Skin of body (tissue), 2 donors: ENCODE data around the gene SETDB1. TPM values are rescaled to one million over a fixed set of nuclear protein-coding genes. Genes with fewer than 3 reads are reported as not detected.
A peak's percentile ranks its signal among the peaks of the same experiment; 100 is the strongest.

Experiments
- DNase-seq: peaks from one replicate; lab custom pipeline; 2025; lab: John Stamatoyannopoulos, UW
- total RNA-seq: library from RNA; depleted of rRNA; stranded (reverse); fragments of >200 nt; gene quantifications from one replicate; pipeline ENCODE4 v1.2.3, GENCODE V29; 2014

SETDB1 gene
- total RNA-seq, 1 donor from 2014 or later: 36.5 TPM

- DNase-seq: peak; percentile 60
Measured at GRCh38 chr1:150974580-150975478, 48.7 kb downstream of the SETDB1 start, which contains the start of gene CERS2. Gene CERS2, minus strand, starts transcription at chr1:150974835. Its CDS starts 5,745 bp downstream, at chr1:150969090.

DNA sequence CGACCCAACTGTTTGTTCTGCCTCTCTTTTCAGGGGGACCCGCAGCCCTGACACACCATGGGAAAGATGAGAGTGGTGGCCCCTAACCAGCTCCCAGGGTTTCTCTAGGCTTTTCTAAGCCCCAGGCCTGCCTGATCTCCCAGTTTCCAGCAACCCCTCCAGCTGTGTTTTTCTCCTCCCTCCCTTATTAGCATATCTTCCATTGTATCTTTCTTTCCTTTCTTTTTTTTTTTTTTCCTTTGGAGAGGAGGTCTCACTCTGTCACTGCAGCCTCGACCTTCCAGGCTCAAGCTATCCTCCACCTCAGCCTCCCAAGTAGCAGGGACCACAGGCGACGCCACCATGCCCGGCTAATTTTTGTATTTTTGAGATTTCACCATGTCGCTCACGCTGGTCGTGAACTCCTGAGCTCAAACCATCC lies 50.2 kb downstream of the SETDB1 start:
- DNase-seq: no peak

DNA sequence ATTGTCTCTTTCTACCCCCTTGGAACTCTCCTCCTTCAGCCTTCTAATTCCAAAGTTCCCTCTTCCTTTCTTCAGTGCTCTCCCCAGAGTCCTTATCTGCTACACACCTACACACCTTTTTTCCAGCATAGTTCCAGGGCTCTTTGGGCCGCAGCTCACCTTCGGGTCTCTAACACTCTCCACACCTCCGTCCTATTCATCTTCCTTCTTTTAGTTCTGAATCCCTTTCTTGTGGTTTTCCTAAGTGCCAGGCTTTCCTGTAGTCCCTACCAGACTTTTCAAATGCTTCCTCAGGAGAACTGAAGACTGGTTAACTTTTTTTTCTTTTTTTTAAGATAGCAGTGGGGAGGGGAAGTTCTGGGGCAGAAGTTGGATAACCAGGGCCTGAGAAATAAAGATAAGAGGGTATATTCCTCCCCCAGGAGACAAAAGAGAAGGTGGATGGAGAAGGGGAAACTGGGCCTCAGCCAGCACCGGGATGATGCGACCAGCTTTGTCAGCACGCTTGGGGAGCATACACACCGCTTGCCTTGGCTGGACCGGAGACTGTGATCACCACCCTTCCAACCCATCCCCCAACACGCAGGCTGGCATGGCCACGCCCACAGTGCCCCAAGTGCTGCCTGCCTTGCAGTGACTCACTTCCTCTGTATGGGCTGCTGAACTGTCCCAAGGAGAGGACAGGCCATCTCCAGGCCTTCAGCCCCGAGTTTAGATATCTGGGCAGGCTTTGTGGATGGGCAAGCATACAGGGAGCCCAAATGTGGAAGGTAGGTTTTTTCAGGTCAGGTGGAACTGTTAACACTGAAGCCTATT lies 50.9 kb downstream of the SETDB1 start:
- no peak for DNase-seq

DNA sequence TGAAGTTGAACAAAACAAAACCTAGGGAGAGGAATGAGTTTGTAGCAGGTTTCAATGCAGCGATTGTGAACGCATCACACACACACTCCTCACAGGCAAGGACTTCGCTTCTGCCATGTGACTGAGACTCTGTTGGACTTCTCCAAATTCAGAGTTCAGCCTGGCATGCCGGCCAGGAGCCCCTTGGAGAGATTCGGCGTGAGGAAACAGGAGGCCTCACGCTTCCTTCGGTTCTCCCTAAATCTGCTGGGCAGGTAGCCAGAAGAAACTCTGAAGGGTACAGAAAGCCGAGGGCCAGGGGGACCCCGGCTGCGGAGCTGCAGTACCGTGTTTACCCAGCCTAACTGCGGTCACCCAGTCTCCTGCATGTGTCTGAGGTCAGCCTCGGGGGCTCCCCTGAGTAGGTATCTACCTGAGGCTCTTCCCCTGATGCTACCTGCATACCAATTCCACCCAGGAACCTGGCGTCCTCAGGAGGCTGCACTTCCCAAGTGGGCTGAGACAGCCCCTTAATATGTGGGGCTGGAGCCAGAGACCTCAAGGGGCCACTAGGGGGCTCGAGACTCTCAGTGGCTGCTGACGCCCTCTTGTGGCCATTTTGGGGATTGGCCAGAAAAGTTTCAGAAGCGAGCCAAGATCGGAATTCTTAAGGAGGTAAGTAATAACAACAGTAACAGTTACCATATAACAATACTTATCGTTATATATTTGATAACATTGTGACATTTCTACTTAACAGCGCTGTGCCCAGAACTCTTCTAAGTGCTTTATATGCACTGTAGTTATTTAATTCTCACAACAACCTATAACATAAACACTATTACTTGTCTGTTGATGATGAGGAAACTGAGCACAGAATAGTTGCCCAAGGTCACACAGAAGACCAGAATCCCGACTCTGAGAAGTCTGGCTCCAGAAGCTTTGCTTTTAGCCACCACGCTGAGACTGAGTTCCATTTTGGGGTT lies 53.2 kb downstream of the SETDB1 start:
- peak; percentile 78 for DNase-seq

GRCh38 chr1:150981177-150981804 lies 55.1 kb downstream of the SETDB1 start:
- DNase-seq: no peak

DNA sequence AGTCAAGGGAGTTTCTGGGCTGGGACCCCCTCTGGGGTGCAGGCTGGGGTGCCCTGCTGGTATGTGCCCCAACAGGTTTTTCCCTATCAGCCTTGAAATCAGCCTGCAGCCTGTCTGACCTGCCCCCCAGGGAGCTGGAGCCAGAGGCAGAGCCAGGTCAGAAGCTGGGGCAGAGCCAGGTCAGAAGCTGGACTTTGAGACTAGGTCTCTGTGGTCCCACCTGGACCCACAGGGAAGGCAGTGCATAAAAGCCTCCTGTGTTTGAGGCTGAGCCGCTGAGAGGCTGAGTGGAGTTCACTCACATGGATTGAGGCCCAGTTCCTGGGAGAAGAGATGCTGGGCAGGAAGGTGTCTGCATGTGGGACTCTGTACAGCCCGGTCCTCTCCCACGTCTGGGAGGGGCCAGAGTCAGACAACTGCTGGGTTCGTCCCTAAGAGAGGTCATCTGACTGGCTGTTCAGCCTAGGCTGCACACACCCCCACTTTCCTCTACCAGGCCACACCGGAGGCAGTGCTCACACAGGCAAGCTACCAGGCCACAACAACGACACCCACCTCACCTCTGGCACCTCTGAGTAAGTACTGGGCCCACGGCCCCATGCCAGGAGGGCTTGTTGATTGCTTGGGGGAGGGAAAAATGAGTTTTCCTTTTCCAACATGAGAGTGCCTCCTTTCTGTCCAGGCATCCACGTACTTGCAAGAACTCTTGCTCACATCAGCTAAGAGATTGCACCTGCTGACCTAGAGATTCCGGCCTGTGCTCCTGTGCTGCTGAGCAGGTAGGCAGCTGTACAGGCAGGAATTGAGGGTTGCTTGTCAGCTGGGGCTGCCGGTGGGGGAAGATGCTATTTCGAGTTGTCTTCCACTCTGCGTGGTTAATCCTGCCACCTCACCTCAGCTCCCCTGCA lies 55.9 kb downstream of the SETDB1 start, which contains the start of gene ANXA9:
ANXA9 (plus strand) TSS at position 488 of the 908 bp plus-strand sequence. CDS start 814 bp downstream, outside the sequence.
- no peak for DNase-seq

GRCh38 chr1:150985179-150985825 lies 59.1 kb downstream of the SETDB1 start:
- DNase-seq: no peak

- DNase-seq: no peak
Measured at GRCh38 chr1:150987924-150988323, 61.8 kb downstream of the SETDB1 start.

GRCh38 chr1:150992626-150993025 lies 66.5 kb downstream of the SETDB1 start:
- no peak for DNase-seq

GRCh38 chr1:150994248-150994647 lies 68.1 kb downstream of the SETDB1 start:
- no peak for DNase-seq

DNA sequence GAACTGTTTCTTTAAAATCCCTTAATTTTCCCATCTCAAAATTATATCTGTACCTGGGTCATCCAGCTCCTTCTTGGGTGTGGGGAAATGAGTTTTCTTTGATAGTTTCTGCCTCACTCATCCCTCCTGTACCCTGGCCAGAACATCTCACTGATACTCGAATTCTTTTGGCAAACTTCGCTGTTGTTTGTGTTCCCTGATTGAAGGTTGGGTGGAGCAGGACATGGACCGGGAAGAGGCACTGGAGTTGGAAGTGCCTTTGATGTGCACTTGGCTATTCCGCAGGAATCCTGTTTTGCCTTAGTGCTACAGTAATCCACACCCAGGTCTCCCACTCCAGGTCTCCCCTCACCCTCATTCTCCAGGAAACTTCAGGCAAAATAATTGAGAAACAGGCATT lies 69.3 kb downstream of the SETDB1 start:
- no peak for DNase-seq

- peak; percentile 55 for DNase-seq
Measured at GRCh38 chr1:150995896-150996295, 69.7 kb downstream of the SETDB1 start.

- no peak for DNase-seq
Measured at GRCh38 chr1:150997126-150997872, 71.1 kb downstream of the SETDB1 start.

GRCh38 chr1:150997949-150998348 lies 71.8 kb downstream of the SETDB1 start:
- DNase-seq: no peak

DNA sequence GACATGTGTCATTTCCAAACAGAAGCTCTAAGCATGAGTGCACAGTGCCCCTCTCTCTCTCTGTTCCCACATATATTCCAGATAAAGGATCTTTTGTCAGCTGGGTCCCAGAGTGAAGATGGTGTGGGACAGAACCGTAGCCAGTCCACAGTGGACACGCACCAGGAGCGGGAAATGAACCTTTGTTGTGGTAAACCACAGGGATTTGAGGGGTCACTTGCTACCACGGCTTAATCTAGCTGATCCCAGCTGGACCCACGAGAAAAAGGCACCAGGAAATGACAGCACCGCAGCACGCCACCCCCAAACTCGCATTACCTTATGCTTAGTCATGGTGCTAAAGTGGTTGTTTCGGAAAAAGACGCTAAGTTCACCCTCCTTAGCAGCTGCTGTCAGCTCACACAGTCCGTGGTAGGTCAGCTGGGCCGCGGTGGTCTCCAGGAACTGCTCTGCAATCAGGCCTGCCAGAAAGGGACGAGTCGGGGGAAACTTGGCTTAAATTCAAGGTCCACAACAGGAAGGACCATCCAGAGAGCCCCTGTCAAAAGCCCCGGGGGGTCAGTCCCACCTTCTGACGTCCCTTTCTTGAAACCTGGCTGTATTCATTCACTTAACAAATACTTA lies 73.0 kb downstream of the SETDB1 start:
- DNase-seq: no peak

DNA sequence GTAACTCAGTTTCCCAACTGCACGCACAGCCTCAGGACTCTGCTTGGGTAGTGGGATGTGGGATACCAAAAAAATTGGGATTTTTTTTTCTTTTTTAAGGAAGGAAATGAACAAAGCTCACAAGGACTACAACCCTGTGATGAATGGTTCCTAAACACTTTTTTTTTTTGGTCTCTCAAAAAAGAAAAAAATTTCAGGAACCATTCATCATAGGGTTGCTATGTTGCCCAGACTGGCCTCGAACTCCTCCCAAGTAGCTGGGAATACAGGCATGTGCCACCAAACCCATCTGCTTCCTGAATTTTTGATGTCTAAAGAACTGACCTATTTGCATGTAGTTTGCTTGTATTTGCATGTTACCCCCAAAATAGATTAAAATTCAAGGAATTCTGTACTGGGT lies 73.8 kb downstream of the SETDB1 start:
- no peak for DNase-seq

- no peak for DNase-seq
Measured at GRCh38 chr1:151000408-151000807, 74.2 kb downstream of the SETDB1 start.

- DNase-seq: no peak
Measured at GRCh38 chr1:151001602-151002001, 75.4 kb downstream of the SETDB1 start.
